IMR-90 (cell line): Measurements from ENCODE around the gene CFD. TPM values are rescaled to one million over a fixed set of nuclear protein-coding genes. Genes with fewer than 3 reads are reported as not detected.
"Not testable (repeated sequence)": the region's sequence is repeated elsewhere in the genome, so short reads cannot be mapped to it uniquely, and the experiment has no call there.

Experiments
- ATAC-seq: fragments of 200-7000 bp; cut with Tn5 transposase; 2 replicates; pipeline ENCODE4 v1.9.1; 2020; ENCODE audit warnings: low read depth, mild to moderate bottlenecking, moderate library complexity
- BruUV-seq: library from RNA; stranded (reverse); fragments of 400-500 nt; replicated peaks from 2 replicates; lab custom pipeline; 2021; lab: Mats Ljungman, UMichigan
- CTCF ChIA-PET: fragments of 300-600 bp; formaldehyde crosslinking; extraction: SDS; loops from one replicate; lab custom pipeline; 2021; ENCODE audit warnings: antibody characterized with exemption; lab: Yijun Ruan, JAX
- POLR2A ChIA-PET: fragments of 300-600 bp; sonication (Branson Sonifier 250); formaldehyde crosslinking; loops from one replicate; lab custom pipeline; 2022; ENCODE audit warnings: antibody characterized with exemption; ENCODE audit not compliant: unreplicated experiment; lab: Charles Lee
- DNase-seq: peaks from one replicate; pipeline ENCODE4 v3.0.0; 2013
- H2AFZ ChIP-seq: replicated peaks from 2 replicates; pipeline ENCODE3; 2013; ENCODE audit warnings: low read length, mild to moderate bottlenecking; ENCODE audit not compliant: poor library complexity
- H2AK5ac ChIP-seq: 2 replicates; pipeline ENCODE4 v1.6.1; 2013; ENCODE audit warnings: low read depth, low read length, inconsistent platforms
- H2AK9ac ChIP-seq: replicated peaks from 2 replicates; pipeline ENCODE3; 2013; ENCODE audit warnings: mild to moderate bottlenecking, low read depth, low read length, moderate library complexity; ENCODE audit not compliant: poor library complexity
- H2BK120ac ChIP-seq: 2 replicates; pipeline ENCODE4 v1.6.1; 2013; ENCODE audit warnings: low read depth, low read length, inconsistent platforms
- H2BK15ac ChIP-seq: 3 replicates; pipeline ENCODE4 v1.6.1; 2013; ENCODE audit warnings: low read depth, low read length, inconsistent platforms
- H2BK20ac ChIP-seq: 2 replicates; pipeline ENCODE4 v1.6.1; 2013; ENCODE audit warnings: low read depth, mild to moderate bottlenecking, inconsistent platforms, low read length, moderate library complexity
- H2BK5ac ChIP-seq: 2 replicates; pipeline ENCODE4 v1.6.1; 2013; ENCODE audit warnings: mild to moderate bottlenecking, low read depth, low read length, inconsistent platforms; ENCODE audit not compliant: poor library complexity, severe bottlenecking
- H3K14ac ChIP-seq: replicated peaks from 2 replicates; pipeline ENCODE4 v1.6.1; 2013; ENCODE audit warnings: low read depth, low read length, inconsistent platforms
- H3K18ac ChIP-seq: 2 replicates; pipeline ENCODE4 v1.6.1; 2013; ENCODE audit warnings: low read depth, low read length, control low read depth
- H3K23ac ChIP-seq: 2 replicates; pipeline ENCODE4 v1.6.1; 2013; ENCODE audit warnings: low read depth, low read length, inconsistent platforms
- H3K27ac ChIP-seq: 2 replicates; pipeline ENCODE4 v1.5.1; 2013; ENCODE audit warnings: mild to moderate bottlenecking, control low read depth, low read length; ENCODE audit not compliant: insufficient read depth
- H3K27me3 ChIP-seq: 2 replicates; pipeline ENCODE4 v1.6.1; 2013; ENCODE audit warnings: low read length; ENCODE audit not compliant: control insufficient read depth, insufficient read depth
- H3K36me3 ChIP-seq: 2 replicates; pipeline ENCODE4 v1.6.1; 2013; ENCODE audit warnings: low read length, mixed read lengths; ENCODE audit not compliant: control insufficient read depth, insufficient read depth
- H3K4ac ChIP-seq: 2 replicates; pipeline ENCODE4 v1.6.1; 2013; ENCODE audit warnings: low read depth, low read length, inconsistent platforms
- H3K4me1 ChIP-seq: 2 replicates; pipeline ENCODE4 v1.6.1; 2013; ENCODE audit warnings: low read length, mixed read lengths; ENCODE audit not compliant: control insufficient read depth, insufficient read depth
- H3K4me2 ChIP-seq: 2 replicates; pipeline ENCODE4 v1.6.1; 2013; ENCODE audit warnings: low read depth, mild to moderate bottlenecking, control low read depth, low read length, moderate library complexity
- H3K4me3 ChIP-seq: 2 replicates; pipeline ENCODE4 v1.5.1; 2013; ENCODE audit warnings: low read depth, mild to moderate bottlenecking, control low read depth, low read length, moderate library complexity; ENCODE audit not compliant: insufficient read depth
- H3K56ac ChIP-seq: 2 replicates; pipeline ENCODE4 v1.6.1; 2013; ENCODE audit warnings: low read length, inconsistent platforms; ENCODE audit not compliant: insufficient read depth; ENCODE audit errors: extremely low read depth
- H3K79me1 ChIP-seq, 2 experiments: 2 replicates each; pipeline ENCODE4 v1.6.1; 2013; ENCODE audit warnings: low read length in 2 of 2, inconsistent platforms in 1 of 2, low read depth in 1 of 2
- H3K9ac ChIP-seq: 2 replicates; pipeline ENCODE4 v1.6.1; 2013; ENCODE audit warnings: low read depth, low read length, control low read depth
- H3K9me1 ChIP-seq: 2 replicates; pipeline ENCODE4 v1.6.1; 2013; ENCODE audit warnings: low read length, inconsistent platforms; ENCODE audit not compliant: insufficient read depth
- H3K9me3 ChIP-seq: 2 replicates; pipeline ENCODE4 v1.6.1; 2013; ENCODE audit warnings: low read length; ENCODE audit not compliant: control insufficient read depth, insufficient read depth
- H4K20me1 ChIP-seq: 2 replicates; pipeline ENCODE4 v1.6.1; 2013; ENCODE audit warnings: low read length, inconsistent platforms; ENCODE audit not compliant: insufficient read depth
- H4K5ac ChIP-seq: 2 replicates; pipeline ENCODE4 v1.6.1; 2013; ENCODE audit warnings: mild to moderate bottlenecking, low read depth, low read length, control low read depth
- H4K8ac ChIP-seq, 2 experiments: 2 replicates each; pipeline ENCODE4 v1.6.1; 2013; ENCODE audit warnings: low read depth in 2 of 2, low read length in 2 of 2, control low read depth in 1 of 2, inconsistent platforms in 1 of 2
- H4K91ac ChIP-seq: 2 replicates; pipeline ENCODE4 v1.6.1; 2013; ENCODE audit warnings: low read depth, low read length, inconsistent platforms; ENCODE audit not compliant: insufficient read depth
- WGBS, 2 experiments: methylation state at CpG; one replicate each; pipeline versions ENCODE4 v1.1.5 to v1.1.7; 2013; ENCODE audit warnings: missing lambda C conversion rate in 2 of 2; ENCODE audit not compliant: insufficient read length in 1 of 2; ENCODE audit errors: extremely low coverage in 2 of 2; 5-methylcytosine and 5-hydroxymethylcytosine counted together
- dilution Hi-C: fragments of 300-500 bp; cut with HindIII; formaldehyde crosslinking; loops from one replicate; pipeline ENCODE4 v1.14.3; 2018; ENCODE audit warnings: low sequenced_read_pairs; ENCODE audit not compliant: unreplicated experiment
- in situ Hi-C: fragments of 300-500 bp; cut with MboI; formaldehyde crosslinking; loops from 3 replicates; pipeline ENCODE4 v1.14.3; 2019; ENCODE audit warnings: low sequenced_read_pairs, inconsistent platforms, mixed read lengths
- intact Hi-C: fragments of 100-400 bp; cut with micrococcal nuclease; formaldehyde crosslinking; loops from 2 replicates; pipeline ENCODE4 v1.10.0; 2022
- polyA plus RNA-seq, 3 experiments: library from polyadenylated mRNA; depleted of rRNA; stranded (reverse); fragments of >200 nt; gene quantifications; 2 replicates each; pipeline ENCODE4 v1.2.3, GENCODE V29; 2012; ENCODE audit warnings: low replicate concordance in 1 of 3
- total RNA-seq: library from RNA; depleted of rRNA; stranded (reverse); fragments of >200 nt; gene quantifications from 2 replicates; pipeline ENCODE4 v1.2.3, GENCODE V29; 2012

CFD gene
- total and polyA plus RNA-seq, 2 of the 4 experiments (the other 2 are of a cell fraction), result 1.4 to 2.8 TPM

GRCh38 chr19:891421-892200 is 32.1 kb downstream of the CFD start:
- BruUV-seq, result not testable (repeated sequence)
- peak overlapping the region; percentile 95; the same call in 1 of the 2 replicates for H3K27ac ChIP-seq

More at GRCh38 chr19:891421-892200, 32.1 kb downstream of the CFD start:
- Histone ChIP-seq H3K4me3 (peak overlapping the region; percentile 97), H3K9ac (peak overlapping the region; percentile 92), H3K79me1 (peaks cover 9 to 35% of the 10 kb centered on the region in 2 experiments), H3K36me3 (peaks cover 29% of the 10 kb centered on the region), H3K4me2 (peak overlapping the region; percentile 99), H3K4ac (peak overlapping the region; percentile 84; the same call in 1 of the 2 replicates), H3K56ac (0 out of 2 replicates have a peak overlapping the region, but pooled peaks have one; percentile 60), H4K8ac (0 out of 4 replicates have a peak overlapping the region, but pooled peaks of 1 of the 2 experiments have one; percentile 24), H2AK9ac (peak overlapping the region; percentile 86)
- H3K18ac ChIP-seq, CTCF ChIA-PET, H2BK120ac ChIP-seq, H3K9me3 ChIP-seq, H2BK15ac ChIP-seq, H3K4me1 ChIP-seq, H4K5ac ChIP-seq, in situ Hi-C loops, intact Hi-C loops, H2AFZ ChIP-seq, DNase-seq, H3K27me3 ChIP-seq, H4K20me1 ChIP-seq, POLR2A ChIA-PET, H2BK20ac ChIP-seq, H2AK5ac ChIP-seq, H2BK5ac ChIP-seq, H3K9me1 ChIP-seq, H3K14ac ChIP-seq, H4K91ac ChIP-seq, H3K23ac ChIP-seq, ATAC-seq, dilution Hi-C loops: not testable (repeated sequence)
- WGBS, 2 experiments, result 59% methylated on average over 21 of the region's 50 CpGs; no CpG with 5 or more reads in 1 of the 2 experiments
